H1 (cell line): Measurements from ENCODE around the gene FCN2. TPM values are rescaled to one million over a fixed set of nuclear protein-coding genes. Genes with fewer than 3 reads are reported as not detected.

ENCODE experiments used
- CTCF ChIA-PET: fragments of 300-600 bp; sonication (Branson Sonifier 250); formaldehyde crosslinking; loops from one replicate; lab custom pipeline; 2021; ENCODE audit not compliant: partially characterized antibody; lab: Charles Lee
- POLR2A ChIA-PET: fragments of 300-600 bp; sonication (Branson Sonifier 250); formaldehyde crosslinking; loops from one replicate; lab custom pipeline; 2021; ENCODE audit warnings: inconsistent platforms; ENCODE audit not compliant: partially characterized antibody; lab: Charles Lee
- DNase-seq, 2 experiments: peaks; one replicate each; pipeline versions ENCODE4 v3.0.0 to v3.0.0-alpha.2; 2010 to 2022; ENCODE audit warnings: low spot score in 2 of 2, low read depth in 1 of 2, mixed read lengths in 1 of 2
- FAIRE-seq: peaks from 2 replicates; lab custom pipeline; 2011; peaks lifted over from hg19 to GRCh38; lab: Jason Lieb, UNC
- H2AFZ ChIP-seq: 2 replicates; pipeline ENCODE4 v1.8.1; 2012; ENCODE audit warnings: low read length, inconsistent platforms
- H2AK5ac ChIP-seq: 2 replicates; pipeline ENCODE4 v1.6.1; 2013; ENCODE audit warnings: low read depth, low read length
- H2BK120ac ChIP-seq: replicated peaks from 2 replicates; pipeline ENCODE3; 2013; ENCODE audit warnings: low read depth, low read length, inconsistent platforms
- H2BK12ac ChIP-seq: 2 replicates; pipeline ENCODE4 v1.6.1; 2013; ENCODE audit warnings: low read depth, low read length
- H2BK15ac ChIP-seq: 2 replicates; pipeline ENCODE4 v1.6.1; 2013; ENCODE audit warnings: low read length
- H2BK20ac ChIP-seq: 2 replicates; pipeline ENCODE4 v1.6.1; 2013; ENCODE audit warnings: low read length
- H2BK5ac ChIP-seq: 2 replicates; pipeline ENCODE4 v1.6.1; 2013; ENCODE audit warnings: low read depth, low read length
- H3K14ac ChIP-seq: 2 replicates; pipeline ENCODE4 v1.6.1; 2013; ENCODE audit warnings: inconsistent platforms; ENCODE audit not compliant: insufficient read length
- H3K18ac ChIP-seq: 2 replicates; pipeline ENCODE4 v1.6.1; 2013; ENCODE audit warnings: low read length; ENCODE audit errors: extremely low read depth
- H3K23ac ChIP-seq: 2 replicates; pipeline ENCODE4 v1.6.1; 2013; ENCODE audit warnings: inconsistent platforms; ENCODE audit not compliant: insufficient read length
- H3K23me2 ChIP-seq: 2 replicates; pipeline ENCODE4 v1.6.1; 2013; ENCODE audit warnings: low read depth, low read length
- H3K27ac ChIP-seq: 2 replicates; pipeline ENCODE4 v1.6.1; 2011; ENCODE audit warnings: low read depth, low read length, inconsistent platforms
- H3K27me3 ChIP-seq, 4 experiments: replicated peaks in 1 of 4; 1 replicate in 1 of 4; 2 replicates in 3 of 4; pipeline versions ENCODE4 v1.6.1 to v1.8.1; 2011 to 2013; ENCODE audit warnings: low read length in 3 of 4, mild to moderate bottlenecking in 3 of 4, inconsistent platforms in 2 of 4, mixed read lengths in 2 of 4, moderate library complexity in 1 of 4; ENCODE audit not compliant: control insufficient read depth in 3 of 4, insufficient read depth in 3 of 4; ENCODE audit errors: extremely low read depth in 1 of 4
- H3K36me3 ChIP-seq, 4 experiments: 2 replicates each; pipeline versions ENCODE4 v1.6.1 to v1.8.1; 2011 to 2013; ENCODE audit warnings: mild to moderate bottlenecking in 4 of 4, low read length in 3 of 4, moderate library complexity in 2 of 4, control low read depth in 1 of 4, inconsistent platforms in 1 of 4; ENCODE audit not compliant: insufficient read depth in 4 of 4, control insufficient read depth in 2 of 4
- H3K4ac ChIP-seq: replicated peaks from 2 replicates; pipeline ENCODE3; 2013; ENCODE audit warnings: low read length, low read depth, mixed read lengths, inconsistent platforms; ENCODE audit not compliant: insufficient read length
- H3K4me1 ChIP-seq, 4 experiments: replicated peaks in 1 of 4; 1 replicate in 1 of 4; 2 replicates in 3 of 4; pipeline versions ENCODE4 v1.6.1 to v1.8.1; 2011 to 2013; ENCODE audit warnings: low read length in 3 of 4, inconsistent platforms in 2 of 4, mixed read lengths in 1 of 4; ENCODE audit not compliant: insufficient read depth in 4 of 4, control insufficient read depth in 3 of 4
- H3K4me2 ChIP-seq, 2 experiments: 2 replicates each; pipeline versions ENCODE4 v1.6.1 to v1.8.1; 2011 to 2013; ENCODE audit warnings: low read depth in 2 of 2, low read length in 2 of 2, control low read depth in 1 of 2, inconsistent platforms in 1 of 2, mild to moderate bottlenecking in 1 of 2; ENCODE audit not compliant: insufficient read depth in 1 of 2
- H3K4me3 ChIP-seq, 4 experiments: fragments of 200-600, 300-600 bp in 1 of 4; sonication (generic), shearing (Covaris generic), sonication (Bioruptor Twin) in 1 of 4; 2 replicates each; pipeline versions ENCODE4 v1.5.1 to v1.8.1; 2011 to 2016; ENCODE audit warnings: low read length in 4 of 4, low read depth in 3 of 4, control low read depth in 2 of 4, inconsistent platforms in 2 of 4, mild to moderate bottlenecking in 2 of 4, mixed read lengths in 1 of 4, moderate library complexity in 1 of 4; ENCODE audit not compliant: insufficient read depth in 2 of 4; ENCODE audit errors: extremely low read depth in 1 of 4
- H3K56ac ChIP-seq: replicated peaks from 2 replicates; pipeline ENCODE3; 2013; ENCODE audit warnings: low read depth, mild to moderate bottlenecking, mixed read lengths, low read length, inconsistent platforms; ENCODE audit not compliant: insufficient read length
- H3K79me1 ChIP-seq: 2 replicates; pipeline ENCODE4 v1.6.1; 2013; ENCODE audit warnings: low read depth, low read length, control low read depth
- H3K79me2 ChIP-seq, 2 experiments: 2 replicates each; pipeline versions ENCODE4 v1.6.1 to v1.8.1; 2012 to 2013; ENCODE audit warnings: low read length in 2 of 2, mild to moderate bottlenecking in 2 of 2, inconsistent platforms in 1 of 2; ENCODE audit not compliant: insufficient read depth in 2 of 2, control insufficient read depth in 1 of 2
- H3K9ac ChIP-seq, 4 experiments: replicated peaks in 1 of 4; 1 replicate in 1 of 4; 2 replicates in 3 of 4; pipeline versions ENCODE4 v1.6.1 to v1.8.1; 2011 to 2013; ENCODE audit warnings: low read depth in 3 of 4, low read length in 3 of 4, control low read depth in 2 of 4, mild to moderate bottlenecking in 2 of 4, moderate library complexity in 2 of 4, inconsistent platforms in 1 of 4; ENCODE audit errors: extremely low read depth in 1 of 4
- H3K9me3 ChIP-seq, 2 experiments: 2 replicates each; pipeline versions ENCODE4 v1.6.1 to v1.8.1; 2012 to 2013; ENCODE audit warnings: mild to moderate bottlenecking in 2 of 2, moderate library complexity in 2 of 2, control low read depth in 1 of 2, inconsistent platforms in 1 of 2, low read depth in 1 of 2, low read length in 1 of 2, mixed read lengths in 1 of 2; ENCODE audit not compliant: insufficient read depth in 2 of 2
- H4K20me1 ChIP-seq, 2 experiments: replicated peaks in 1 of 2; 2 replicates each; pipeline versions ENCODE3 to v1.8.1; 2011 to 2013; ENCODE audit warnings: inconsistent platforms in 2 of 2, low read length in 2 of 2, mild to moderate bottlenecking in 1 of 2; ENCODE audit not compliant: insufficient read depth in 2 of 2, control insufficient read depth in 1 of 2
- H4K5ac ChIP-seq: 2 replicates; pipeline ENCODE4 v1.6.1; 2013; ENCODE audit warnings: low read length, low read depth, mixed read lengths, inconsistent platforms; ENCODE audit not compliant: insufficient read length
- H4K8ac ChIP-seq: 2 replicates; pipeline ENCODE4 v1.8.0; 2013; ENCODE audit warnings: mild to moderate bottlenecking, moderate library complexity, low read length, inconsistent platforms; ENCODE audit not compliant: insufficient read depth; ENCODE audit errors: extremely low read depth
- H4K91ac ChIP-seq: replicated peaks from 2 replicates; pipeline ENCODE3; 2013; ENCODE audit warnings: low read length, mixed read lengths, inconsistent platforms; ENCODE audit not compliant: insufficient read length
- EZH2 ChIP-seq: fragments of 200-600 bp; sonication (generic); IDR thresholded peaks from 2 replicates; pipeline ENCODE4 v1.7.1; 2012; ENCODE audit warnings: low read depth, mild to moderate bottlenecking, moderate library complexity, low read length, inconsistent platforms; ENCODE audit not compliant: severe bottlenecking
- RAD21 ChIP-seq, 2 experiments: IDR thresholded peaks in 1 of 2; conservative IDR thresholded peaks in 1 of 2; 2 replicates each; pipeline ENCODE4 v1.6.1; 2011; ENCODE audit warnings: low read depth in 2 of 2, low read length in 2 of 2, improper control_type of control experiment in 1 of 2, inconsistent platforms in 1 of 2, mild to moderate bottlenecking in 1 of 2, moderate library complexity in 1 of 2
- SP1 ChIP-seq: IDR thresholded peaks from 2 replicates; pipeline ENCODE4 v1.6.1; 2011; ENCODE audit warnings: low read depth, low read length
- SRF ChIP-seq: IDR thresholded peaks from 2 replicates; pipeline ENCODE4 v1.6.1; 2011; ENCODE audit warnings: mild to moderate bottlenecking, low read depth, low read length, moderate library complexity
- WGBS, 2 experiments: shearing (Covaris generic) in 1 of 2; methylation state at CpG; one replicate each; pipeline versions ENCODE4 v1.1.6 to v1.1.7; 2013 to 2015; ENCODE audit warnings: low lambda C conversion rate in 2 of 2, mixed read lengths in 2 of 2, inconsistent platforms in 1 of 2, low coverage in 1 of 2, missing lambda C conversion rate in 1 of 2; ENCODE audit not compliant: insufficient replicate concordance in 2 of 2, insufficient coverage in 1 of 2, insufficient read length in 1 of 2; ENCODE audit errors: extremely low coverage in 1 of 2, missing lambda C conversion rate in 1 of 2; 5-methylcytosine and 5-hydroxymethylcytosine counted together
- polyA plus RNA-seq, 7 experiments: library from polyadenylated mRNA; depleted of rRNA in 3 of 7; stranded (reverse) in 5 of 7; unstranded in 2 of 7; fragments of >200 nt in 5 of 7; fragments of 200-250 nt in 2 of 7; gene quantifications; 1 replicate in 5 of 7; 2 replicates in 1 of 7; 4 replicates in 1 of 7; pipeline versions ENCODE4 v1.2.1 to v1.2.3, GENCODE V29; 2011 to 2013; ENCODE audit warnings: missing spikeins in 2 of 7, mixed read lengths in 2 of 7
- total RNA-seq: library from RNA; stranded (reverse); fragmentation: NEBNext Ultra II Directional; extraction: Animal tissue kit (Norgen Biotek cat#: 25700); gene quantifications from 2 replicates; pipeline ENCODE4 v1.2.1, GENCODE V29; 2021
- TF ChIP-seq, protein P1 (sequence below): IDR thresholded peaks from 2 replicates; pipeline ENCODE4 v1.6.1; 2012; ENCODE audit warnings: inconsistent platforms
- TF ChIP-seq, protein P2 (sequence below): IDR thresholded peaks from 2 replicates; pipeline ENCODE4 v1.6.1; 2011; ENCODE audit warnings: low read length, improper control_type of control experiment
- TF ChIP-seq, protein P3 (sequence below), 3 experiments: IDR thresholded peaks; 1 replicate in 2 of 3; 2 replicates in 1 of 3; pipeline versions ENCODE4 v1.5.1 to v1.6.1; 2011; ENCODE audit warnings: low read length in 3 of 3, mild to moderate bottlenecking in 3 of 3, inconsistent platforms in 2 of 3, low read depth in 1 of 3, moderate library complexity in 1 of 3; ENCODE audit not compliant: insufficient read depth in 1 of 3; ENCODE audit errors: control extremely low read depth in 1 of 3

The FCN2 gene
- total and polyA plus RNA-seq, 2 of the 8 experiments (the other 6 are each of a cell fraction or from before 2014, with no cell fraction given) = not detected

DNA sequence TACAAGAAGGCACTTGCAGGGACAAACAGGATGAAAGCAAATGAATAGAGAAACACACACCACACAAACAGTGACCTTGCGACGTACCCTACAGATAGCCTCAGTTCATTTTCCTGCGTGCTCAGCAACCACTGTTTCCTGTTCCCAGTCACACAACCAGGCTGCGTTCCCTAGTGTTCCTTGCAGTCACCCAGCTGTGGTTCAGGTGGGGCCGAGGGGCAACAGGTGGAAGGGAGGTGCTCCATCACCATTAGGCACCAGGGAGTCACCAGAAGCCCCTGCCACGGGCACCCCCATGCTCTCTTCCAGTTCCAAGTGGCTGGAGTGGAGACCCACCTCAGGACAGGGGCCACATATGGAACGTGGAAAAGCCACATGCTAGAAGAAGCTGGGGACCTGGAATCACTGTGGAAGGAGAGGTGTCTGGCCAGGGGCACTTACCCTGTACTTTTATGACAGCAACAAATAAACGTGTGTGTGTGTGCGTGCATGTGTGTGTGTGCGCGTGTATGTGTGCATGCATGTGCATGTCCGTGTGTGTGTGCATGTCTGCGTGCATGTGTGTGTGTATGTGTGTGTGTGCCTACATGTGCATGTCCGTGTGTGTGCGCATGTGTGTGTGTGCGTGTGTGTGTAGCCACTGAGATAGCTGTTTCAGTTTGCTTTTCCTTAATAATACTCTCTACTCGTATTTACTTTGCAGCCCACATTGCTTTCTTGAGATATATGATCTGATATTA is 18.8 kb upstream of the FCN2 start:
- Histone ChIP-seq H2BK120ac (no peak overlapping the region), H3K23ac (no peak overlapping the region), H3K79me2 (no peaks in the 10 kb centered on the region), H2AFZ (no peak overlapping the region), H2BK20ac (no peak overlapping the region), H2BK15ac (peak overlapping the region; percentile 100), H3K4me3 (no peak overlapping the region), H3K27ac (no peak overlapping the region), H3K14ac (no peak overlapping the region), H4K5ac (no peak overlapping the region), H3K23me2 (no peaks in the 10 kb centered on the region), H2BK5ac (peak overlapping the region; percentile 24; the same call in 1 of the 2 replicates), H3K56ac (no peak overlapping the region), H3K36me3 (no peaks in the 10 kb centered on the region; a peak in 1 of 8 replicates), H4K8ac (0 out of 2 replicates have a peak overlapping the region, but pooled peaks have one; percentile 4), H4K20me1 (no peaks in the 10 kb centered on the region), H3K27me3 (no peaks in the 10 kb centered on the region), H3K9me3 (peaks cover 0 to 4% of the 10 kb centered on the region in 2 experiments; a peak in 2 of 4 replicates), H3K79me1 (no peaks in the 10 kb centered on the region), H3K18ac (no peak overlapping the region), H3K9ac (no peak overlapping the region), H3K4me2 (no peak overlapping the region), H2BK12ac (no peak overlapping the region; the same call in 1 of the 2 replicates), H3K4ac (no peak overlapping the region), H3K4me1 (no peaks in the 10 kb centered on the region), H2AK5ac (peak overlapping the region; percentile 97; the same call in 1 of the 2 replicates), H4K91ac (peak overlapping the region; percentile 69)
- FAIRE-seq (no peak), DNase-seq (no peak)
- CTCF ChIA-PET = interaction anchor here (0.9 kb wide), 1 partner anchor 121 kb away, joined by 3 read pairs; no protein-coding TSS in a partner anchor
- WGBS, 2 experiments = 92% methylated on average over 17 of the region's 17 CpGs; no CpG with 5 or more reads in 1 of the 2 experiments
- POLR2A ChIA-PET = no interaction called here
- TF ChIP-seq, protein P1, sequence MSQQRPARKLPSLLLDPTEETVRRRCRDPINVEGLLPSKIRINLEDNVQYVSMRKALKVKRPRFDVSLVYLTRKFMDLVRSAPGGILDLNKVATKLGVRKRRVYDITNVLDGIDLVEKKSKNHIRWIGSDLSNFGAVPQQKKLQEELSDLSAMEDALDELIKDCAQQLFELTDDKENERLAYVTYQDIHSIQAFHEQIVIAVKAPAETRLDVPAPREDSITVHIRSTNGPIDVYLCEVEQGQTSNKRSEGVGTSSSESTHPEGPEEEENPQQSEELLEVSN = no peak
- no peak for TF ChIP-seq RAD21 (IDR thresholded peaks at IDR 0.05 in 1 of 2, conservative IDR thresholded peaks at IDR 0.05 in 1 of 2; ENCODE audit: low read depth in 2 of 2, low read length in 2 of 2)
- no peak for TF ChIP-seq SRF
- TF ChIP-seq, protein P2, sequence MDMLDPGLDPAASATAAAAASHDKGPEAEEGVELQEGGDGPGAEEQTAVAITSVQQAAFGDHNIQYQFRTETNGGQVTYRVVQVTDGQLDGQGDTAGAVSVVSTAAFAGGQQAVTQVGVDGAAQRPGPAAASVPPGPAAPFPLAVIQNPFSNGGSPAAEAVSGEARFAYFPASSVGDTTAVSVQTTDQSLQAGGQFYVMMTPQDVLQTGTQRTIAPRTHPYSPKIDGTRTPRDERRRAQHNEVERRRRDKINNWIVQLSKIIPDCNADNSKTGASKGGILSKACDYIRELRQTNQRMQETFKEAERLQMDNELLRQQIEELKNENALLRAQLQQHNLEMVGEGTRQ = no peak
- TF ChIP-seq EZH2 = no peak
- TF ChIP-seq, protein P3, sequence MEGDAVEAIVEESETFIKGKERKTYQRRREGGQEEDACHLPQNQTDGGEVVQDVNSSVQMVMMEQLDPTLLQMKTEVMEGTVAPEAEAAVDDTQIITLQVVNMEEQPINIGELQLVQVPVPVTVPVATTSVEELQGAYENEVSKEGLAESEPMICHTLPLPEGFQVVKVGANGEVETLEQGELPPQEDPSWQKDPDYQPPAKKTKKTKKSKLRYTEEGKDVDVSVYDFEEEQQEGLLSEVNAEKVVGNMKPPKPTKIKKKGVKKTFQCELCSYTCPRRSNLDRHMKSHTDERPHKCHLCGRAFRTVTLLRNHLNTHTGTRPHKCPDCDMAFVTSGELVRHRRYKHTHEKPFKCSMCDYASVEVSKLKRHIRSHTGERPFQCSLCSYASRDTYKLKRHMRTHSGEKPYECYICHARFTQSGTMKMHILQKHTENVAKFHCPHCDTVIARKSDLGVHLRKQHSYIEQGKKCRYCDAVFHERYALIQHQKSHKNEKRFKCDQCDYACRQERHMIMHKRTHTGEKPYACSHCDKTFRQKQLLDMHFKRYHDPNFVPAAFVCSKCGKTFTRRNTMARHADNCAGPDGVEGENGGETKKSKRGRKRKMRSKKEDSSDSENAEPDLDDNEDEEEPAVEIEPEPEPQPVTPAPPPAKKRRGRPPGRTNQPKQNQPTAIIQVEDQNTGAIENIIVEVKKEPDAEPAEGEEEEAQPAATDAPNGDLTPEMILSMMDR (IDR thresholded peaks at IDR 0.05; ENCODE audit: control extremely low read depth in 1 of 3, insufficient read depth in 1 of 3, low read depth in 1 of 3, low read length in 3 of 3) = no peak
- no peak for TF ChIP-seq SP1
